Measurements from ENCODE around the gene HOXB9. TPM values are rescaled to one million over a fixed set of nuclear protein-coding genes. Genes with fewer than 3 reads are reported as not detected.

HOXB9 gene
- total RNA-seq, 2 experiments from 2014 or later, result not detected

DNA sequence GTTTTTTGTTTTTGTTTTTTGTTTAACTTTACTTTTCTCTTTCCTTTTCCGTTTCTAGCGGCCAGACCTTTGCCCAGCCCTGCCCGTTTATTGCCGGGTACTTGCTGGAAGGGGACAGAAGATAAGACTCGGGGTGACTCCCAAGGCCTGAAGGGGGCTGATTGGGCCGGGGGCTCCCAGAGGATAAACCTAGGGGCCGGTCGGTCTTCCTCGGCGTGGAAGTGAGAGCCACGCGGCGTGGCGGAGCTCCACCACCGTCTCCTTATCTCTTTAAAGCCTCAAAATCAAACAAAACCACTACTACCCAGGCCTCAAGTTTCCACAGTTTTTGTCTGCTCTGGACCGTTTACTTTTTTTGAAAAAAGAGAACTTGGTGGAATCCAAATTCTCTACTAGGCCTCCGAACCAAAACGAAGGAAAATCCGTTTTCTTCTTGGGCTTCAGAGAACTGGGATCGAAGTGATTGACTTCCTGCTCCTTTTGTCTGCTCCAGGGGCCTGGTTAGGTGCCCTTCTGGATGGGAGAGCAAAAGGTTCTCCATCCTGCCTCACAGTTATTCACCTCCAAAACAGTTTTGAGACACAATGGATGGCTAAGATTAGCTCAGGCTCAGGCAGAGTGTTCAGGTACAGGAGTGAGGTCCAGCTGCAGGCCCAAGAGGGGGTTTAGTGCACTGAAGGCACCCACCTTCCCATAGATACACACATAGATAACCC lies 8.5 kb upstream of the HOXB9 start:
- no peak overlapping the region for H3K4me3 ChIP-seq (ENCODE audit: low read length)
- Mint-ChIP-seq H3K4me1 (ENCODE audit: low read depth) (peaks cover 11% of the 10 kb centered on the region), H3K27ac (no peak overlapping the region), H3K36me3 (ENCODE audit: low read depth) (no peaks in the 10 kb centered on the region), H3K9me3 (no peaks in the 10 kb centered on the region), H3K27me3 (peaks cover 98% of the 10 kb centered on the region), H3K4me3 (no peak overlapping the region)
- POLR2A ChIA-PET, result no interaction called here
- ATAC-seq (ENCODE audit: poor library complexity), result no peak
- peaks cover 20% of the 10 kb centered on the region for H3K4me1 ChIP-seq (ENCODE audit: insufficient read depth, low read length)
- no peak for DNase-seq
- peaks cover 0 to 25% of the 10 kb centered on the region in 2 experiments for H3K9me3 ChIP-seq (ENCODE audit: control insufficient read depth in 1 of 2, insufficient read depth in 1 of 2, low read length in 2 of 2)
- CTCF ChIA-PET, result interaction anchor here (3.2 kb wide), 1 partner anchor 13 kb away, joined by 13 read pairs; no protein-coding TSS in a partner anchor
- H3K27ac ChIP-seq (ENCODE audit: low read depth in 1 of 2, low read length in 2 of 2), result no peak overlapping the region
- TF ChIP-seq, protein P1, sequence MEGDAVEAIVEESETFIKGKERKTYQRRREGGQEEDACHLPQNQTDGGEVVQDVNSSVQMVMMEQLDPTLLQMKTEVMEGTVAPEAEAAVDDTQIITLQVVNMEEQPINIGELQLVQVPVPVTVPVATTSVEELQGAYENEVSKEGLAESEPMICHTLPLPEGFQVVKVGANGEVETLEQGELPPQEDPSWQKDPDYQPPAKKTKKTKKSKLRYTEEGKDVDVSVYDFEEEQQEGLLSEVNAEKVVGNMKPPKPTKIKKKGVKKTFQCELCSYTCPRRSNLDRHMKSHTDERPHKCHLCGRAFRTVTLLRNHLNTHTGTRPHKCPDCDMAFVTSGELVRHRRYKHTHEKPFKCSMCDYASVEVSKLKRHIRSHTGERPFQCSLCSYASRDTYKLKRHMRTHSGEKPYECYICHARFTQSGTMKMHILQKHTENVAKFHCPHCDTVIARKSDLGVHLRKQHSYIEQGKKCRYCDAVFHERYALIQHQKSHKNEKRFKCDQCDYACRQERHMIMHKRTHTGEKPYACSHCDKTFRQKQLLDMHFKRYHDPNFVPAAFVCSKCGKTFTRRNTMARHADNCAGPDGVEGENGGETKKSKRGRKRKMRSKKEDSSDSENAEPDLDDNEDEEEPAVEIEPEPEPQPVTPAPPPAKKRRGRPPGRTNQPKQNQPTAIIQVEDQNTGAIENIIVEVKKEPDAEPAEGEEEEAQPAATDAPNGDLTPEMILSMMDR (IDR thresholded peaks at IDR 0.05), result no peak
- no peaks in the 10 kb centered on the region for H3K36me3 ChIP-seq (ENCODE audit: insufficient read depth, low read length)
- intact Hi-C loops (cut with DNase I, micrococcal nuclease), result no loop called here
- peaks cover 87 to 97% of the 10 kb centered on the region in 2 experiments for H3K27me3 ChIP-seq (ENCODE audit: control insufficient read depth in 1 of 2, insufficient read depth in 2 of 2, low read length in 2 of 2)

DNA sequence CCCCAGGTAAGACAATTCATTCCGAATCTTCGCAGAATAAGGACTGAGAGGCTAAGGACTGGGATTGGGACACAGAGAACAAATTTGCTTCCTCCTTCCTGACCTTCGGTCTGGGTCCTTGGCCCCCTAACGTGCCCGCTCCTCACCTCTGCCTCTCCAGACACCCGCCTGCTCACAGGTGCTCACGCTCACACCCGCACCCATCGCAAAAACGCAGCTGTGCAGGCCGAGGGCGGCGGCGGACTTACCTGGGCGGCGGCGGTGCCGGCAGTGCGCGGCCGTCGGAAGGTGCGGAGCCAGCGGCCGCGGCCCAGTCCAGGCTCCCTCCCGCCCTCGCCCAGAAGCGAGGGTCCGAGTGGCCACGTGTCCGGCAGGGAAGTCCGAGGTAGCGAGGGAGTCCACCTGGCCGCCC lies 7.1 kb upstream of the HOXB9 start:
- no peaks in the 10 kb centered on the region for H3K36me3 ChIP-seq (ENCODE audit: insufficient read depth, low read length)
- peaks cover 88 to 98% of the 10 kb centered on the region in 2 experiments for H3K27me3 ChIP-seq (ENCODE audit: control insufficient read depth in 1 of 2, insufficient read depth in 2 of 2, low read length in 2 of 2)
- Mint-ChIP-seq H3K27me3 (peaks cover 98% of the 10 kb centered on the region), H3K27ac (no peak overlapping the region), H3K9me3 (no peaks in the 10 kb centered on the region), H3K4me1 (ENCODE audit: low read depth) (peaks cover 11% of the 10 kb centered on the region), H3K36me3 (ENCODE audit: low read depth) (no peaks in the 10 kb centered on the region), H3K4me3 (no peak overlapping the region)
- no peak overlapping the region for H3K4me3 ChIP-seq (ENCODE audit: low read length)
- intact Hi-C loops (cut with DNase I, micrococcal nuclease), result no loop called here
- ATAC-seq (ENCODE audit: poor library complexity) (no peak), DNase-seq (peak in 1 of 14 experiments; percentile 2)
- no peak overlapping the region for H3K27ac ChIP-seq (ENCODE audit: low read depth in 1 of 2, low read length in 2 of 2)
- H3K4me1 ChIP-seq (ENCODE audit: insufficient read depth, low read length), result peaks cover 20% of the 10 kb centered on the region
- H3K9me3 ChIP-seq (ENCODE audit: control insufficient read depth in 1 of 2, insufficient read depth in 1 of 2, low read length in 2 of 2), result peaks cover 0 to 25% of the 10 kb centered on the region in 2 experiments
- ChIA-PET POLR2A (no interaction called here), CTCF (no interaction called here)
- TF ChIP-seq, protein P1 (IDR thresholded peaks at IDR 0.05), result no peak

DNA sequence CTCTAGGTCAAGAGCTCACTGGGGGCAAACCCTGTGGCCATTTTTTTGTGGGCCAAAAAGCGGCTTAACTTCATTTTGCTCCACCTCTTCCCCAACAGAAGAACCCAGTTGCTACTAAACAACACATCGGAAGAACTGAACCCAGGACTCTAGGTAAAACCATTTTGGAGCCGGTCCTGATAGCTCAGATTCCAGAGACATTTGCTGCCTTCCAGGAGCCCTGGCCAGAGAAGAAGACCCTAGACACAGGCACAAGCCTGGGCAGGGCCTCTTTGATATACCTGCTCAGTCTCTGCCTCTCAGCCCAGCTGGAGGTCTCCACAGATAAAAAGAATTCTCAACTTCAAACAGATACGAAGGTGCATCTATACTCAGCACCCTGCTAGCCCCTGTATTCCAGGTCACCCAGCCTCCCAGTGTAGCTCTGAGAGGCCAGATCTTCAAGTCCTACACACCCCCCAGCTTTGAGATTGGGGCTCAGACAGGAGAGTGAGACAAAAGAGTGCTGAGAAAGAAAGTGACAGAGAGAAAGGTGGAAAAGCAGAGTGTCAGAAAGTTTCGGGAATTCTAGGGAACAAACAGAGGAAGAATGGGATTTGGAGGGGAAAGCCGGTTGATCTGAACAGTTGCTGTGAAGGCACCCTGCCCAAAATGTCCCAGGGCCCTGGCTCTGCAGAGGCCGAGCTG lies 6.6 kb upstream of the HOXB9 start:
- CTCF ChIA-PET, result interaction anchor here (0.7 kb wide), 1 partner anchor 20 kb away, joined by 3 read pairs; no protein-coding TSS in a partner anchor
- no peak overlapping the region for H3K4me3 ChIP-seq (ENCODE audit: low read length)
- H3K36me3 ChIP-seq (ENCODE audit: insufficient read depth, low read length), result no peaks in the 10 kb centered on the region
- H3K27me3 ChIP-seq (ENCODE audit: control insufficient read depth in 1 of 2, insufficient read depth in 2 of 2, low read length in 2 of 2), result peaks cover 91 to 98% of the 10 kb centered on the region in 2 experiments
- DNase-seq (no peak), ATAC-seq (ENCODE audit: poor library complexity) (no peak)
- H3K9me3 ChIP-seq (ENCODE audit: control insufficient read depth in 1 of 2, insufficient read depth in 1 of 2, low read length in 2 of 2), result peaks cover 0 to 29% of the 10 kb centered on the region in 2 experiments
- intact Hi-C loops (cut with DNase I, micrococcal nuclease), result no loop called here
- H3K27ac ChIP-seq (ENCODE audit: low read depth in 1 of 2, low read length in 2 of 2), result no peak overlapping the region
- peaks cover 98% of the 10 kb centered on the region for H3K27me3 Mint-ChIP-seq
- TF ChIP-seq, protein P1 (IDR thresholded peaks at IDR 0.05), result no peak
- H3K9me3 Mint-ChIP-seq, result no peaks in the 10 kb centered on the region
- POLR2A ChIA-PET, result interaction anchor here (1.1 kb wide), 1 partner anchor 9 kb away, joined by 3 read pairs; no protein-coding TSS in a partner anchor
- H3K4me1 ChIP-seq (ENCODE audit: insufficient read depth, low read length), result peaks cover 20% of the 10 kb centered on the region
- H3K36me3 Mint-ChIP-seq (ENCODE audit: low read depth), result no peaks in the 10 kb centered on the region
- peaks cover 11% of the 10 kb centered on the region for H3K4me1 Mint-ChIP-seq (ENCODE audit: low read depth)
- no peak overlapping the region for H3K4me3 Mint-ChIP-seq
- no peak overlapping the region for H3K27ac Mint-ChIP-seq

Measured in CD4-positive, alpha-beta T cell (primary cell).